Calu3 (cell line): ENCODE measurements around the gene KIZ. TPM values are rescaled to one million over a fixed set of nuclear protein-coding genes. Genes with fewer than 3 reads are reported as not detected.

Experiments used
- BruUV-seq: library from RNA; stranded (reverse); fragments of 400-500 nt; replicated peaks from 2 replicates; lab custom pipeline; 2021; lab: Mats Ljungman, UMichigan
- CTCF ChIA-PET: fragments of 300-600 bp; sonication (Branson Sonifier 250); formaldehyde crosslinking; loops from one replicate; lab custom pipeline; 2022; ENCODE audit warnings: antibody characterized with exemption; lab: Charles Lee
- DNase-seq: peaks from one replicate; pipeline ENCODE4 v3.0.0; 2022
- H3K27ac Mint-ChIP-seq: one replicate; pipeline ENCODE4 v1.8.0; 2022; ENCODE audit warnings: mixed read lengths; ENCODE audit not compliant: unreplicated experiment
- H3K27me3 Mint-ChIP-seq: one replicate; pipeline ENCODE4 v1.8.0; 2022; ENCODE audit warnings: mixed read lengths; ENCODE audit not compliant: unreplicated experiment
- H3K36me3 Mint-ChIP-seq: one replicate; pipeline ENCODE4 v1.8.0; 2022; ENCODE audit warnings: mild to moderate bottlenecking, moderate library complexity, mixed read lengths; ENCODE audit not compliant: insufficient read depth, unreplicated experiment
- H3K4me1 Mint-ChIP-seq: one replicate; pipeline ENCODE4 v1.8.0; 2022; ENCODE audit warnings: mild to moderate bottlenecking, low read depth, mixed read lengths; ENCODE audit not compliant: unreplicated experiment
- H3K4me3 Mint-ChIP-seq: one replicate; pipeline ENCODE4 v1.8.0; 2022; ENCODE audit warnings: mild to moderate bottlenecking, low read depth, moderate library complexity, mixed read lengths; ENCODE audit not compliant: unreplicated experiment
- H3K9me3 Mint-ChIP-seq: one replicate; pipeline ENCODE4 v1.8.0; 2022; ENCODE audit warnings: low read depth, mixed read lengths; ENCODE audit not compliant: unreplicated experiment
- CTCF ChIP-seq: fragments of 200-600 bp; IDR thresholded peaks from one replicate; pipeline ENCODE4 v1.8.0; 2022; ENCODE audit warnings: antibody characterized with exemption; ENCODE audit not compliant: unreplicated experiment
- intact Hi-C: fragments of 100-400 bp; cut with micrococcal nuclease; formaldehyde crosslinking; loops from one replicate; pipeline ENCODE4 v1.10.0; 2022; ENCODE audit not compliant: unreplicated experiment
- total RNA-seq: library from RNA; stranded (reverse); gene quantifications from 2 replicates; pipeline ENCODE4 v1.2.3, GENCODE V29; 2022

The KIZ gene
- total RNA-seq, 1 experiment from 2014 or later, result 3.3 TPM

DNA sequence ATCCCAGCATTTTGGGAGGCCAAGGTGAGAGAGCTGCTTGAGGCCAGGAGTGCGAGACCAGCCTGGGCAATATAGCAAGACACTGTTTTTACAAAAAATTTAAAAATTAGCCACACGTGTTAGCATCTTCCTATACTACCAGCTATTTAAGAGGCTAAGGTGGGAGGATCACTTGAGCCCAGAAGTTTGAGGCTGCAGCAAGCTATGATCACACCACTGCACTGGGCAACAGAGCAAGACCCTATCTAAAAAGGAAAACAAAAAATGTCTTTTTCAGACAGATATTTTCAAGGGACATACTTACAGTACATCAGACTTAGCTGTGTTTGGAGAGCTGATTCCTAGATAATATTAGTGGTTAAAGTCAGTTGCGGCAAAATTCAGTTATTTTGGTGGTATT lies 104.3 kb downstream of the KIZ start:
- H3K27me3 Mint-ChIP-seq, result no peaks in the 10 kb centered on the region
- no peak for TF ChIP-seq CTCF
- H3K27ac Mint-ChIP-seq, result no peak overlapping the region
- CTCF ChIA-PET, result no interaction called here
- H3K9me3 Mint-ChIP-seq, result no peaks in the 10 kb centered on the region
- intact Hi-C loops, result no loop called here
- no peaks in the 10 kb centered on the region for H3K36me3 Mint-ChIP-seq
- H3K4me3 Mint-ChIP-seq, result no peak overlapping the region
- H3K4me1 Mint-ChIP-seq, result no peaks in the 10 kb centered on the region
- no peak for DNase-seq
- no TSS peak for BruUV-seq

- Mint-ChIP-seq H3K9me3 (no peaks in the 10 kb centered on the region), H3K27me3 (no peaks in the 10 kb centered on the region), H3K36me3 (no peaks in the 10 kb centered on the region), H3K4me1 (no peaks in the 10 kb centered on the region), H3K4me3 (no peak overlapping the region), H3K27ac (no peak overlapping the region)
- intact Hi-C loops, result no loop called here
- no peak for DNase-seq
- TF ChIP-seq CTCF, result no peak
- BruUV-seq, result no TSS peak
- CTCF ChIA-PET, result no interaction called here
Measured at GRCh38 chr20:21230686-21231085, 104.8 kb downstream of the KIZ start.

- Mint-ChIP-seq H3K4me1 (no peaks in the 10 kb centered on the region), H3K9me3 (no peaks in the 10 kb centered on the region), H3K4me3 (no peak overlapping the region), H3K27me3 (no peaks in the 10 kb centered on the region), H3K36me3 (no peaks in the 10 kb centered on the region), H3K27ac (no peak overlapping the region)
- no peak for DNase-seq
- no peak for TF ChIP-seq CTCF
- BruUV-seq, result no TSS peak
- intact Hi-C loops, result no loop called here
- CTCF ChIA-PET, result no interaction called here
Measured at GRCh38 chr20:21232546-21233280, 106.8 kb downstream of the KIZ start.

GRCh38 chr20:21234324-21234723 lies 108.4 kb downstream of the KIZ start:
- no peaks in the 10 kb centered on the region for H3K27me3 Mint-ChIP-seq
- intact Hi-C loops, result no loop called here
- no peaks in the 10 kb centered on the region for H3K4me1 Mint-ChIP-seq
- H3K4me3 Mint-ChIP-seq, result no peak overlapping the region
- no peaks in the 10 kb centered on the region for H3K36me3 Mint-ChIP-seq
- DNase-seq, result no peak
- TF ChIP-seq CTCF, result no peak
- CTCF ChIA-PET, result no interaction called here
- H3K27ac Mint-ChIP-seq, result no peak overlapping the region
- BruUV-seq, result no TSS peak
- no peaks in the 10 kb centered on the region for H3K9me3 Mint-ChIP-seq
